ENCODE data around the gene STRBP.

The STRBP gene

GRCh38 chr9:123299558-123300126 is 31.3 kb upstream of the STRBP start:
- no peak overlapping the region for H3K4me3 ChIP-seq (replicated peaks; ENCODE audit: low read depth, low read length)
- TF ChIP-seq CTCF (IDR thresholded peaks at IDR 0.05; ENCODE audit: low read depth, low read length, missing control alignments): no peak
- no peak for DNase-seq (ENCODE audit: extremely low read depth, low read depth)

DNA sequence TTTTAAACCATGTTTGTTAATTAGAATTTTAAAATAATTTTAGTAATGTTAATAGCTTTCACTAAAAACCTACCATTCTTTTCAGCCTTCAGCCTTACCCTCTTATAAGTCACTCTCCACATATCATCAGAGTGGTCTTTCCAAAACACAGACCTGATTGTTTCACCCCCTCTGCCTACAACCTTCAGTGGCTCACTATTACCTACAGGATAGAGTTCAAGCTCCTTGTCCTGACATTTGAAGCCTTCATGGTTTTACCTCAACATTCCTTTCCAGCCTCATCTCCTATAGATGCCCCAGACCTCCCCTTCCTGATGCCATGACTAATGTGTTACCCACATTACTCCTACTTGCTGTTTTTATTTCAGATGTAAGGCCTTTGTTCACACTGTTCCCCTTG is 27.8 kb upstream of the STRBP start:
- TF ChIP-seq CTCF (IDR thresholded peaks at IDR 0.05; ENCODE audit: low read depth, low read length, missing control alignments): no peak
- DNase-seq (ENCODE audit: extremely low read depth, low read depth): no peak
- H3K4me3 ChIP-seq (replicated peaks; ENCODE audit: low read depth, low read length): no peak overlapping the region

- no peak overlapping the region for H3K4me3 ChIP-seq (replicated peaks; ENCODE audit: low read depth, low read length)
- no peak for TF ChIP-seq CTCF (IDR thresholded peaks at IDR 0.05; ENCODE audit: low read depth, low read length, missing control alignments)
- no peak for DNase-seq (ENCODE audit: extremely low read depth, low read depth)
Measured at GRCh38 chr9:123291736-123292135, 23.4 kb upstream of the STRBP start.

GRCh38 chr9:123290764-123291163 is 22.4 kb upstream of the STRBP start:
- DNase-seq (ENCODE audit: extremely low read depth, low read depth): no peak
- H3K4me3 ChIP-seq (replicated peaks; ENCODE audit: low read depth, low read length): no peak overlapping the region
- TF ChIP-seq CTCF (IDR thresholded peaks at IDR 0.05; ENCODE audit: low read depth, low read length, missing control alignments): no peak

- no peak overlapping the region for H3K4me3 ChIP-seq (replicated peaks; ENCODE audit: low read depth, low read length)
- DNase-seq (ENCODE audit: extremely low read depth, low read depth): no peak
- no peak for TF ChIP-seq CTCF (IDR thresholded peaks at IDR 0.05; ENCODE audit: low read depth, low read length, missing control alignments)
Measured at GRCh38 chr9:123287639-123288038, 19.3 kb upstream of the STRBP start.

DNA sequence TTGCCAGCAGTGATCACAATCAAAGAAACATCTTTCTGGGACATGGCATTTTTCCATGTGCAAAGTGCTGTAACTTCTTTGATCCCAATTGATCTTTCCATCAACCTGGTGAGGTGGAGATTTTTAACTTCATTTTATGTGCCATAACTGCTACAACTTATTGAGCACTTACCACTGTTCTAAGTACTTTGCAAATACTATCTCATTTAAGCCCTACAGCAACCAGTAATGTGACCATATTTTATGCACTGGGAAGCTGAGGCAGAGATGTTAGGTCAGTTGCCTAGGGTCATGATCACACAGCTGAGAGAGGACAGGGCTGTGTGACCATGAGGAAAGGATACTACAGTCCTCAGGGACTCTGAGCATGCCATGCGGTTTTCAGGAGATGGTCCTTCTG is 17.9 kb upstream of the STRBP start:
- TF ChIP-seq CTCF (IDR thresholded peaks at IDR 0.05; ENCODE audit: low read depth, low read length, missing control alignments): no peak
- H3K4me3 ChIP-seq (replicated peaks; ENCODE audit: low read depth, low read length): no peak overlapping the region
- DNase-seq (ENCODE audit: extremely low read depth, low read depth): no peak

DNA sequence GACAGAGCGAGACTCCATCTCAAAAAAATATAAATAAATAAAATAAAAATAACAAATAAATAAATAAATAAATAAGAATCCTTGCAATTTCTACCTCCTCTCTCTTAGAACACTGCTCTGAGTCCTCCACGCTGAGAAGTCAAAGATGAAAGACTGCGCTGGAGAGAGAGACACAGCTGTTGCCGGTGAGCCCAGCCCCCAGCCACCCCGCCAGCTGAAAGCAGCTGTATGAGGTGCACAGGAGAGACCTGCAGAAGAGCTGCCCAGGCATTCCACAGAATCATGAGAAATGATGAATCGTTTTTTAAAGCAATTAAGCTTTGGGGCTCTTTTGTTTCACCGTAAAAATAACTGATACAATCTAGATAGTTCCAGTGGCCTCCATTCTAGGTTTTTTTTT is 16.3 kb upstream of the STRBP start:
- TF ChIP-seq CTCF (IDR thresholded peaks at IDR 0.05; ENCODE audit: low read depth, low read length, missing control alignments): no peak

More for the DNA sequence above, 16.3 kb upstream of the STRBP start:
- no peak overlapping the region for H3K4me3 ChIP-seq (replicated peaks; ENCODE audit: low read depth, low read length)
- DNase-seq (ENCODE audit: extremely low read depth, low read depth): no peak
